Measurements from ENCODE around the gene TMIGD2.

Gene TMIGD2

GRCh38 chr19:4305659-4306058 lies 3.5 kb upstream of the TMIGD2 start:
- CTCF ChIA-PET, result interaction anchor here (0.6 to 1.3 kb wide), 3 partner anchors 24 to 73 kb away, joined by 3 to 6 read pairs (median 3); no protein-coding TSS in a partner anchor
- no peak overlapping the region for H3K27ac ChIP-seq
- POLR2A ChIA-PET (ENCODE audit: low non-redundant PET), result no interaction called here
- DNase-seq (ENCODE audit: low spot score), result no peak
- no peak for TF ChIP-seq CTCF (conservative IDR thresholded peaks at IDR 0.05; ENCODE audit: low read depth)

- POLR2A ChIA-PET (ENCODE audit: low non-redundant PET), result no interaction called here
- no peak for TF ChIP-seq CTCF (conservative IDR thresholded peaks at IDR 0.05; ENCODE audit: low read depth)
- H3K27ac ChIP-seq, result no peak overlapping the region
- no peak for DNase-seq (ENCODE audit: low spot score)
- CTCF ChIA-PET, result interaction anchor here (1.3 kb wide), 1 partner anchor 38 kb away, joined by 6 read pairs; no protein-coding TSS in a partner anchor
Measured at GRCh38 chr19:4305257-4305612, 3.0 kb upstream of the TMIGD2 start.

- CTCF ChIA-PET, result interaction anchor here (1.3 kb wide), 1 partner anchor 38 kb away, joined by 6 read pairs; no protein-coding TSS in a partner anchor
Measured at GRCh38 chr19:4304538-4305256, 2.5 kb upstream of the TMIGD2 start, which contains the start of gene FSD1. Gene FSD1 (plus strand): TSS chr19:4304598. CDS start chr19:4304747, 149 bp downstream.

GRCh38 chr19:4303819-4304537 lies 1.8 kb upstream of the TMIGD2 start:
- CTCF ChIA-PET, result no interaction called here
- no peak for TF ChIP-seq CTCF (conservative IDR thresholded peaks at IDR 0.05; ENCODE audit: low read depth)
- H3K27ac ChIP-seq, result no peak overlapping the region
- DNase-seq (ENCODE audit: low spot score), result no peak
- POLR2A ChIA-PET (ENCODE audit: low non-redundant PET), result no interaction called here

More at GRCh38 chr19:4304538-4305256, 2.5 kb upstream of the TMIGD2 start, which contains the start of gene FSD1:
- POLR2A ChIA-PET (ENCODE audit: low non-redundant PET), result no interaction called here
- peak; percentile 92 for DNase-seq (ENCODE audit: low spot score)
- TF ChIP-seq CTCF (conservative IDR thresholded peaks at IDR 0.05; ENCODE audit: low read depth), result no peak
- no peak within 1 kb of the TSS for H3K27ac ChIP-seq

GRCh38 chr19:4301590-4302242 lies 473 bp downstream of the TMIGD2 start:
- no peak for TF ChIP-seq CTCF (conservative IDR thresholded peaks at IDR 0.05; ENCODE audit: low read depth)
- no peak for DNase-seq (ENCODE audit: low spot score)
- no peak overlapping the region for H3K27ac ChIP-seq
- ChIA-PET CTCF (interaction anchor here (0.6 kb wide), 1 partner anchor 59 kb away, joined by 4 read pairs; no protein-coding TSS in a partner anchor), POLR2A (ENCODE audit: low non-redundant PET) (no interaction called here)

- no peak for TF ChIP-seq CTCF (conservative IDR thresholded peaks at IDR 0.05; ENCODE audit: low read depth)
- CTCF ChIA-PET, result no interaction called here
- POLR2A ChIA-PET (ENCODE audit: low non-redundant PET), result no interaction called here
- no peak overlapping the region for H3K27ac ChIP-seq
- no peak for DNase-seq (ENCODE audit: low spot score)
Measured at GRCh38 chr19:4300589-4300988, 1.6 kb downstream of the TMIGD2 start.
